HL-60 (cell line): ENCODE results near the gene EVC.

Source experiments
- CTCF ChIP-seq: IDR thresholded peaks from one replicate; pipeline ENCODE4 v1.5.1; 2011; ENCODE audit warnings: low read length, control low read depth, inconsistent platforms; ENCODE audit not compliant: insufficient read depth
- GABPA ChIP-seq: IDR thresholded peaks from 2 replicates; pipeline ENCODE4 v1.6.1; 2012; ENCODE audit warnings: low read depth
- POLR2AphosphoS5 ChIP-seq: IDR thresholded peaks from 2 replicates; pipeline ENCODE4 v1.6.1; 2012; ENCODE audit warnings: low read depth
- REST ChIP-seq: IDR thresholded peaks from 2 replicates; pipeline ENCODE4 v1.6.1; 2012; ENCODE audit warnings: low read depth; ENCODE audit not compliant: insufficient replicate concordance

GRCh38 chr4:5704276-5704675 lies 6.7 kb upstream of the EVC start:
- TF ChIP-seq GABPA (no peak), CTCF (no peak), REST (no peak), POLR2AphosphoS5 (no peak)
